ENCODE results near the gene DENND6A.

The DENND6A gene

GRCh38 chr3:57659806-57660439 lies 33.0 kb downstream of the DENND6A start:
- TF ChIP-seq YY1 (IDR thresholded peaks at IDR 0.05; ENCODE audit: low read depth) (no peak), RAD21 (IDR thresholded peaks at IDR 0.05; ENCODE audit: low read depth) (no peak), EGR1 (IDR thresholded peaks at IDR 0.05) (no peak), TAF1 (IDR thresholded peaks at IDR 0.05; ENCODE audit: low read depth) (no peak), ZBTB7A (IDR thresholded peaks at IDR 0.05; ENCODE audit: low read depth) (no peak), USF1 (IDR thresholded peaks at IDR 0.05) (no peak), CEBPB (IDR thresholded peaks at IDR 0.05) (no peak), EP300 (IDR thresholded peaks at IDR 0.05; ENCODE audit: borderline replicate concordance) (no peak)

- TF ChIP-seq NFIC (IDR thresholded peaks at IDR 0.05) (no peak), TAF1 (IDR thresholded peaks at IDR 0.05; ENCODE audit: low read depth) (no peak), ZBTB7A (IDR thresholded peaks at IDR 0.05; ENCODE audit: low read depth) (no peak), REST (IDR thresholded peaks at IDR 0.05; ENCODE audit: low read depth) (no peak), TEAD4 (IDR thresholded peaks at IDR 0.05) (no peak), CEBPB (IDR thresholded peaks at IDR 0.05) (no peak), CREB1 (IDR thresholded peaks at IDR 0.05; ENCODE audit: low read depth) (no peak)
Measured at GRCh38 chr3:57659004-57659673, 33.7 kb downstream of the DENND6A start.

- TF ChIP-seq FOXM1 (IDR thresholded peaks at IDR 0.05; ENCODE audit: borderline replicate concordance, low read depth), result no peak
- no peak for TF ChIP-seq EP300 (IDR thresholded peaks at IDR 0.05; ENCODE audit: borderline replicate concordance)
Measured at GRCh38 chr3:57658536-57658935, 34.3 kb downstream of the DENND6A start.

- TF ChIP-seq EGR1 (IDR thresholded peaks at IDR 0.05) (no peak), CEBPB (IDR thresholded peaks at IDR 0.05) (no peak), EP300 (IDR thresholded peaks at IDR 0.05; ENCODE audit: borderline replicate concordance) (no peak), RAD21 (IDR thresholded peaks at IDR 0.05; ENCODE audit: low read depth) (no peak), ZBTB7A (IDR thresholded peaks at IDR 0.05; ENCODE audit: low read depth) (no peak), REST (IDR thresholded peaks at IDR 0.05; ENCODE audit: low read depth) (no peak), TEAD4 (IDR thresholded peaks at IDR 0.05) (no peak), NFIC (IDR thresholded peaks at IDR 0.05) (no peak), MAX (IDR thresholded peaks at IDR 0.05) (no peak), TCF12 (IDR thresholded peaks at IDR 0.05; ENCODE audit: low read depth) (no peak), YY1 (IDR thresholded peaks at IDR 0.05; ENCODE audit: low read depth) (no peak), FOXM1 (IDR thresholded peaks at IDR 0.05; ENCODE audit: borderline replicate concordance, low read depth) (no peak), USF1 (IDR thresholded peaks at IDR 0.05) (no peak), TAF1 (IDR thresholded peaks at IDR 0.05; ENCODE audit: low read depth) (no peak)
Measured at GRCh38 chr3:57655727-57656126, 37.1 kb downstream of the DENND6A start.

- TF ChIP-seq NFIC (IDR thresholded peaks at IDR 0.05) (no peak), YY1 (IDR thresholded peaks at IDR 0.05; ENCODE audit: low read depth) (no peak), MAX (IDR thresholded peaks at IDR 0.05) (no peak), REST (IDR thresholded peaks at IDR 0.05; ENCODE audit: low read depth) (no peak), ZBTB7A (IDR thresholded peaks at IDR 0.05; ENCODE audit: low read depth) (no peak), TAF1 (IDR thresholded peaks at IDR 0.05; ENCODE audit: low read depth) (no peak), EGR1 (IDR thresholded peaks at IDR 0.05) (no peak), CEBPB (IDR thresholded peaks at IDR 0.05) (no peak), FOXM1 (IDR thresholded peaks at IDR 0.05; ENCODE audit: borderline replicate concordance, low read depth) (no peak), TEAD4 (IDR thresholded peaks at IDR 0.05) (no peak), EP300 (IDR thresholded peaks at IDR 0.05; ENCODE audit: borderline replicate concordance) (no peak)
Measured at GRCh38 chr3:57654267-57654666, 38.6 kb downstream of the DENND6A start.

Data from Ishikawa (cell line).